Liver (tissue), 3 donors: ENCODE results near the gene SRRM3.

ENCODE experiments used
- GABPA ChIP-seq, 2 donors: IDR thresholded peaks in 1 of 2; conservative IDR thresholded peaks in 1 of 2; 2 replicates each; pipeline ENCODE4 v1.6.1; 2016; ENCODE audit warnings: antibody characterized with exemption in 2 of 2, mild to moderate bottlenecking in 1 of 2, moderate library complexity in 1 of 2
- HNF4A ChIP-seq, 2 donors: conservative IDR thresholded peaks; 2 replicates each; pipeline ENCODE4 v1.6.1; 2016; ENCODE audit warnings: antibody characterized with exemption in 2 of 2, mild to moderate bottlenecking in 2 of 2
- HNF4G ChIP-seq: IDR thresholded peaks from 2 replicates; pipeline ENCODE4 v1.6.1; 2016; ENCODE audit warnings: antibody characterized with exemption
- REST ChIP-seq: IDR thresholded peaks from 2 replicates; pipeline ENCODE4 v1.6.1; 2016; ENCODE audit warnings: antibody characterized with exemption, mild to moderate bottlenecking
- ZBTB33 ChIP-seq: IDR thresholded peaks from 2 replicates; pipeline ENCODE4 v1.6.1; 2016; ENCODE audit warnings: antibody characterized with exemption
- TF ChIP-seq, protein P1 (sequence below): fragments of 150-350 bp; IDR thresholded peaks from 2 replicates; pipeline ENCODE4 v1.5.1; 2017; ENCODE audit warnings: improper control_type of control experiment, low read depth, low read length; ENCODE audit not compliant: missing input control
- TF ChIP-seq, protein P2 (sequence below): IDR thresholded peaks from 2 replicates; pipeline ENCODE4 v1.6.1; 2016; ENCODE audit warnings: antibody characterized with exemption
- donor health status: healthy.
- donor health status: healthy.

GRCh38 chr7:76241141-76241540, 39.4 kb downstream of the SRRM3 start:
- TF ChIP-seq, protein P1, sequence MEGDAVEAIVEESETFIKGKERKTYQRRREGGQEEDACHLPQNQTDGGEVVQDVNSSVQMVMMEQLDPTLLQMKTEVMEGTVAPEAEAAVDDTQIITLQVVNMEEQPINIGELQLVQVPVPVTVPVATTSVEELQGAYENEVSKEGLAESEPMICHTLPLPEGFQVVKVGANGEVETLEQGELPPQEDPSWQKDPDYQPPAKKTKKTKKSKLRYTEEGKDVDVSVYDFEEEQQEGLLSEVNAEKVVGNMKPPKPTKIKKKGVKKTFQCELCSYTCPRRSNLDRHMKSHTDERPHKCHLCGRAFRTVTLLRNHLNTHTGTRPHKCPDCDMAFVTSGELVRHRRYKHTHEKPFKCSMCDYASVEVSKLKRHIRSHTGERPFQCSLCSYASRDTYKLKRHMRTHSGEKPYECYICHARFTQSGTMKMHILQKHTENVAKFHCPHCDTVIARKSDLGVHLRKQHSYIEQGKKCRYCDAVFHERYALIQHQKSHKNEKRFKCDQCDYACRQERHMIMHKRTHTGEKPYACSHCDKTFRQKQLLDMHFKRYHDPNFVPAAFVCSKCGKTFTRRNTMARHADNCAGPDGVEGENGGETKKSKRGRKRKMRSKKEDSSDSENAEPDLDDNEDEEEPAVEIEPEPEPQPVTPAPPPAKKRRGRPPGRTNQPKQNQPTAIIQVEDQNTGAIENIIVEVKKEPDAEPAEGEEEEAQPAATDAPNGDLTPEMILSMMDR: no peak
- TF ChIP-seq, protein P2, sequence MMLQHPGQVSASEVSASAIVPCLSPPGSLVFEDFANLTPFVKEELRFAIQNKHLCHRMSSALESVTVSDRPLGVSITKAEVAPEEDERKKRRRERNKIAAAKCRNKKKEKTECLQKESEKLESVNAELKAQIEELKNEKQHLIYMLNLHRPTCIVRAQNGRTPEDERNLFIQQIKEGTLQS: no peak
- TF ChIP-seq GABPA (IDR thresholded peaks at IDR 0.05 in 1 of 2, conservative IDR thresholded peaks at IDR 0.05 in 1 of 2): no peak
- no peak for TF ChIP-seq HNF4A (conservative IDR thresholded peaks at IDR 0.05)
- no peak for TF ChIP-seq ZBTB33
- no peak for TF ChIP-seq HNF4G
- TF ChIP-seq REST: no peak
